GM21619 (cell line): Measurements from ENCODE around the gene TXN.

Source experiments
- ATAC-seq: cut with Tn5 transposase; IDR thresholded peaks from one replicate; pipeline ENCODE4 v1.9.1; 2021; ENCODE audit not compliant: unreplicated experiment

TXN gene

DNA sequence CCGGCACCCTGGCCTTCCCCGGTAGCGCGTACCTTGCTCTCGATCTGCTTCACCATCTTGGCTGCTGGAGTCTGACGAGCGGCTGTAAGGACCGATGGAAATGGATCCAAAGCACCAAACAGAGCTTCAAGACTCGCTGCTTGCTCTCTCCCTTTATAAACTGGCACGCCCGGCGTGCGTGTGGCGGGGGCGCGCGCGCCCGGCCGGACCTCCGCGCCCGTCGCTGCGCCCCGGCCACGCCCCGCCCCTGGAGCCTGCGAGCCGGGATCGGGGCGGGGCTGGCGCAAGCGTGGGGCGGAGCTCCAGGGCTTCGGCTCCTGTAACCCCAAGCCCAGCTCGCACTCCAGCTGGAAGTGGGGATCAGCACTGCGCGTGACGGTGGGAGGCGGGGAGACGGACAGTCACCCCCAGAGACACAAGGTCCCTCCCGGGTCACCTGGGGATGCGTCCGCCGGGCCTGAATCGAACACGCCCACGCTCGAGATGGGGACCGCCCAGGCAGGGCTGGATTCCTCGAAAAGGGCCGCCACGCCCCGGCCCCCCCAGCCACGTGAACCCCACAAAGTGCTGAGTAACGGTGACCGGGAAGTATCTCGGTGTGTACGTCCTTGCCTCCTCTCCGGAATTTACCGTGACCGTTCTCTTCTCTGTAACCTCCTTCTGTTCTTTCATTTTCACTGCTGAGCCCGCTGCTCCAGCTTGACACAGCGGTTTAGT lies at the start of gene TXN:
Gene TXN (minus strand): TSS at position 128 of the 717 bp plus-strand sequence. CDS start 72 bp downstream, at position 56.
- peak; percentile 64 for ATAC-seq

DNA sequence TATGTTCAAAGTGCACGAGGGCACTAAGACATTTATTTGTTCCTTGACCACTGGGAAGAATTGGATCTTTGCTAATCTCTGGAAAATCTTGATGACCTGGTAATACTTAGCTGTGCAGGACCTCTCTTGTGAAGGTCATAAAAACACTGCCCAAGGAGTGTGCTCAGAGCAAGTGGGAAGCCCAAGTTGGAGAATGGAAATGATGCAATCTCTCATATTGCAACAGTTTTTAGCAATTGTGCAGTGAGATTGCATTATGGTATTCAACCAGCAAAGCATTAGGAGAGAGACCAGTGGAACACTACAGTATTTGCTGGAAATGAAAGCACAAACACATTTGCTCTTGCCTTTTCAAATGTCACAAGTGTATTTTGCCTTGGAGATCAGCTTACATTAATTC lies 46.8 kb upstream of the TXN start:
- ATAC-seq = no peak

DNA sequence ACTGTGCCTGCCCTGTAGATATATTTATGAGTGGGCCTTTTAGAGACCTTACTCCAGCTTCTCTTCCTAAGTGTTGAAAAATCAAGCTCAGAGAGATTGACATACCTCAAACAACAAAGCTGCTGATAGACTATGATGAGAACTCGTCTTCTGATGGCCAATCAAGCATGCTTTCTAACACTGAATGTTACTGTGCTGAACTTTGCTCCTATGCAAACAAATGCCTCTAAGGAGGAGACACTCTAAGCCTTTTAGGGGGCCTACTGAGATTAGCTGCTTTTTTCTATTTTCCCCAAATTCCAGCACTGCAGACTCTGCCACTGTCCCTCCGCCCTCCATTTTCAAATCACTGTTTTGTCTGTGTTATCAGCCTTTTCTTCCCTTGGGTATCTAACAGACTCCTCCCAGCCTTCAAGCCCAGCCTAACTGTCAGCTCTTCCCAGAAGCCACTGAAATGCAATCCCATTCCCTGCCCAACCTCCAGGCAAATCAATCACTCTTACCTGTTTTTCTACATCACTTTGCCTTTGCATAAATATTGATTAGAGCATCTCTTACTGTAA lies 41.8 kb upstream of the TXN start:
- no peak for ATAC-seq

DNA sequence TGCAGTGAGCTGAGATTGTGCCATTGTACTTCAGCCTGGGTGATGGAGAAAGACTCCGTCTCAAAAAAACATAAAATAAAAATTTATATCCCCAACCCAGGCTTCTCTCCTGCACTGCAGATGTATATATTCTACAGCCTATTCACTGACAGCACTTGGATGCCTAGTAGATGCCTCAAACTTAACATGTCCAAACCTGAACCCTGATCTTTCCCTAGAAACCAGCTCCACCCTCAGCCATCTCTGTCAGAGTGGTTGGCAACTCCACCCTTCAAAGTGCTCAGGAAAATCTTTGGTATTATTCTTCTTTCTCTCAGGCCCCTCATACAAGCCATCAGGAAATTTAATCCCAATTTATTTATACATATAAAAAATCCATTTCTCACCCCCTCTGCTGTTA lies 36.9 kb upstream of the TXN start:
- ATAC-seq = no peak

DNA sequence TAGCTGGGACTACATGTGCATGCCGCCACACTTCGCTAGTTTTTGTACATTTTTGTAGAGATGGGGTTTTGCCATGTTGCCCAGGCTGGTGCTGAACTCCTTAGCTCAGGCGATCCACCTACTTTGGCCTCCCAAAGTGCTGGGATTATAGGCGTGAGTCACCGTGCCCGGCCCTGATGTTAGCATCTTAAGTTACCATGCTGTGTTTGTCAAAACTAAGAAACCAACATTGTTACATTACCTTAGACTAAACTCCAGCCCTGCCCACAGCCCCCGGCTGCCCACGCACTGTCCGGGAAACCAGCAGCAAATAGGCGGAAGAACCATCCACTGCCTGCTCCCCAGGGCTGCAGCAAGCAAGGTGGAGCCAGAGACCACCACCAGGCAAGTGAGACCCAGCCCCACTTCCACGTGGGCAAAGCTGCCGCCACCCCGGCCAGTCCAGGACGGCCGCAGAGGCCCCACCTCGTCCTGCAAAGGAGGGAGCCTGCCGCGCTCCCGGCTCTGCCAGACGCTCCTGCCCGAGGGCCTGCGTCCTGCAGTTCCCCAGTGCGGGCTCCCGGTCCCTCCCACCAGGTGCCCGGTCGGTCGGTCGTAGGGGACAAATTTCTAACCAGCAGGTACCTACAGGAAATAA lies 35.7 kb upstream of the TXN start:
- no peak for ATAC-seq

DNA sequence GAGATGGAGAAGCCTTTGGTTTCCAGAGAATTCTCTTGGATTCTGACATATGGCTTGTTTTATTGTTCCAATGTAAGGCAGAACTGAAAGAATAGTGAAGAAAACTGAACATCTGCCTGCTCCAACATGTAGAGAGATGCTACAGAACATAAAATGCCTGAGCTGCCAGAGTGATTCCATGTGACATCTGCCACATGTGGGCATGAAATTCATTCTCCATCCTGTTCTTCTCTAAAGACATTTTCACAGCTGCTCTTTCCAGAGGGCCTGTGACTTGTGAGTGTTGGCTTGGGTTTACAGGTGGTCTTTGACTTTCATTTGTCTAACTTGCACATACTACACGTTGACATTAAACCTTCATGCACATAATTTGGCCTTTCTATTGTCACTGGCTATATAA lies 33.7 kb upstream of the TXN start:
- no peak for ATAC-seq

DNA sequence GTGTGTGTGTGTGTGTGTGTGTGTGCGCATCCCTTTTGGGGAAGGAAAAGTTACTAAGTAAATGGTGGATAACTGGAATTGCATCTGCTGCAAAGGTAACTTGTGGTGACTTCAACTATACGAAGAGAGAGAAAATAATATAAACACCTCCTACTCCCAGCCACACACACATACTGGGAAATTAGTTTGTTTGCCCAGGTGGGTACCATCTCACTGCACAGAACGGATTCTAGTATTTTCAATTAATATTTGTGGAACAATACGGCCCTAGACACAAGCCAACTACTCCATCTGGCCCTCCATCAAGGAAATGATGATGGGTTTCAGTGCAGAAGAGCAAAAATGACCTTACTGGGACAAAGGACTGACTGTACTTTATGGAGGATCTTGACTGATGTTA lies 32.2 kb upstream of the TXN start:
- ATAC-seq = no peak

DNA sequence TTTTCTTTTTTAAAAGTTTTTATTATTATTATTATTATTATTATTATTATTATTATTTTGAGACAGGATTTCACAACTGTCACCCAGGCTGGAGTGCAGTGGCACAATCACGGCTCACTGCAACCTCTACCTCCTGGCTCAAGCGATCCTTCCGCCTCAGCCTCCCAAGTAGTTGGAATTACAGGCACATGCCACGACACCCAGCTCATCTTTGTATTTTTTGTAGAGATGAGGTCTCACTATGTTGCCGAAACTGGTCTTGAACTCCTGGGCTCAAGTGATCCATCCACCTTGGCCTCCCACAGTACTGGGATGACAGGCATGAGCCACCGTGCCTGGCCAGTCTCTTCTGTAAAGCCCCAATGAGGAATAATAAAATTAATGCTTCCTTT lies 31.0 kb upstream of the TXN start:
- no peak for ATAC-seq

DNA sequence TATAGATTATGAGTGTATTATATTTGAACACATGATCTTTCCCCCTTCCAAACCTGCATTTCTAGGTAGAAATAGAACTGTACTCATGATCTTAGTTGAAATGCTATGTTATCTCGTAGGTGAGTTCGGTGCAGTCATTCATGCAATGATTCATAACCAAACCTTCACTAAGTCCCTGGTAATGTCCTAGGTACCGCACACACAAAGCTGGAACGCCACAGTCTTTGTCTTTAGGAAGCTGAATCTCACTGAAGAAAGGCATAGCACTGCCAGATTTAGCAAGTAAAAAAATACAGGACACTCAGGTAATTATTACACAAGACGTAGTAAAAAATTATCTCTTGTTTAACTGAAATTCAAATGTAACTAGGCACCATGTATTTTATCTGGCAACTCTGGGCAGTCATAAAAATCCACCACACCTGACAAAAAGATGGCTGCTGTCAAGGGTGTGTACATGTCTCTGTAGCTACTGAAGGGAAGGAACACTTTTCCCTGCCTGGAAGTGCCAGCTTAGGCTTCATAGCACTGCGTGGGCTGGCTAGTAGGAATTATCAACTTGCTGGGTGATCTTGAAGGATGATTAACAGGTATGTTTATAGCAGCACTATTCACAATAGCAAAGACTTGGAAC lies 28.0 kb upstream of the TXN start:
- peak; percentile 36 for ATAC-seq

DNA sequence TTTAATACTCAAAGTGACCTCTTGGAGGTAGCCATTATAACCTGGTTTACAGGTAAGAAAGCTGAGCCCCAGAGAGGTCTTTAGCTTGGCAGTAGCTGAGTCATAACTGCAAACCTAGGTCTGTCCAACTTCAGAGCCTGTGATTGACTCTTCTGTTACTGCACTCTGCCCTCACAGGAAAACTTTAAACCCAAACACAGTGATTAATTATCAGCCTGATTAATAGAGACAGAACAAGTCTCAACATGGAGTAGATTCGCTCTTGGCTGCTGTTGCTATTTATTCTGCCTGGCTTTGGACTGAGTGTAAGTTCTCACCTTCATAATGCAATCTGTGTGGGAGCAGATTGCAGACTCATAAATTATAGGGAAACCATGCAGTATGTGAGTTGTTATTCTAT lies 27.4 kb upstream of the TXN start:
- ATAC-seq = peak; percentile 67

DNA sequence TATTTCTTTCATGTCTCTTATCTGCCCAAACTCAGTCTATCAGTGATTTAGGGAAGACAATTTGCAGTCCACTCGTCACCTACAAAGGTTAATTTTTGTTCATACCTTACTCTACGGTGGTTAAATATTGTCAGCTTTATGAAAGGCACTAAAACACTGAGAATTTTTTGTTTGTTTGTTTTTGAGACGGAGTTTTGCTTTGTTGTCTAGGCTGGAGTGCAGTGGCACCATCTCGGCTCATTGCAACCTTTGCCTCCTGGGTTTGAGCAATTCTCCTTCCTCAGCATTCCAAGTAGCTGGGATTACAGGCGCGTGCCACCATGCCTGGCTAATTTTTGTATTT lies 26.4 kb upstream of the TXN start:
- ATAC-seq = no peak

DNA sequence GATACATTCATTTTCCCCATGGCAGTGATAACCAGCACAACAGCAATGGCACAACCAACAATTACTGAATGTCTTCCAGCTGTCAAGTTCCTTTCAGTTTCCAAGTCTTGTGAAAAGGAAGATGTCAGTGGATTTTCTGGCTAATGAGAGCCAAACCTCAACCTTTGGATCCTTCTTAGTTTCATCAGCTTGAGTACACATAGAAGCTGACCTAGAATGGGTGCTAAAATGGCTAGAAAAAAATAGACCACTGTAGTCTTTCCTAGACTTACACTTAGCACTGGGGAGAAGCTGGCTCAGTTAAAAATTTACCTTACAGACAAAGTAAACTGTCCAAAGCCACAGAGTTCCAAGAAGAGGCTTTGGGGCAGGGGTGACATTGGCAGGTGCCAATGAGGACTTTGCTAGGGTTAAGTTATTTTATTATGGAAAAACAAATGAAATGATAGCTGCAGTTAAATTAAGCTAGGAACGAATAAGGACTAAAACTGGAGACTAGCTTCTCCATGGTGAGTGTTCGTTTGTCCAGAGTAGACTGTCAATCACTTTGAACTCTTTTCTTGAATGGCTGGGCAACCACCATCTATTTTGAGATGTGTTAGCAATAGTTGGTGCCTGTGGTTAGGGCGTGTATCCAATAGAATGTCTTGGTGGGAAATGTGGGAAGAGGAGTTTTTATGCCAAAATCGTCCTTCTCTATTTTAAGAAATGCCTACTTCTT lies 25.9 kb upstream of the TXN start:
- no peak for ATAC-seq

DNA sequence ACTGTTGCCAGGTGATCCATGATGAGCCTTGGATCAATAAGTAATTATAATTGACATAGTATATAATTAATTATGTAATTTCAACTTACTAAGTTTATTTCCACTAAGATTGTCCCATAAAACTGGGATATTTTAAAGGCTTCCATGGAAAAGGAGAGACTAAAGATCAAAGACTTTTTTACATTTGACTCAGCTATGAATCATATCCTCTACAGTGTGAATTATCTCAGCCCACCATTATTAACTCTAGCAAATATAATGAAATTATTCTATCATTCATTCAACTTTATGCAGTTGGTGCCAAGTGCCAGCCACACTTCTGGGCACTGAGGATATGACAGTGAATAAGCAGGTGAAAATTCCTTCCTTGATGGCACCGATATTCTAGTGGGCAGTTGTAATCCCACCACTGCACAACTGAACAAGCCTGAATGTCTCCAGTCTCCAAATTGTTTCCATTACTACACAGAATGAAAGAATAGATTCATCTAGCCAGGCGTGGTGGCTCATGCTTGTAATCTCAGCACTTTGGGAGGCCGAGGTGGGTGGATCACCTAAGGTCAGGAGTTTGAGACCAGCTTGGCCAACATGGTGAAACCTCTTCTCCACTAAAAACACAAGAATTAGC lies 21.9 kb upstream of the TXN start:
- no peak for ATAC-seq

DNA sequence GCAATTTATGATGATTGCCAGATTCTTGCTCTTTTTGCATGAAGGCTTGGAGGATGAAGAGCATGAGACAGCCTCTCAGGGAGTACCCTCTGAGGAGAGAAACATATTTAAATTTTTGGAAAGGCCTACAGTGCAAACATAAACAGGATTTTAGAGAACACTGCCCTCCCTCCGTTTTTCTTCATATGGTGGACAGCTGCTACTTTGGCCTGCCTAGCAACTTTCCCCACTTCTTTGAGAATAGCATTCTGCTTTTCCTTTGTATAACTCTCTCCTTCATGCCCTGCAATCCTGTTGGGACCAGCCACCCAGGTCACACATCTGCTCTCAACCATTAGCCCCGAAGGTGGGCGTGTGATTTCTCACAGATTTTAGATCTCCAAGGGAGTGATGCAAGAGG lies 20.5 kb upstream of the TXN start:
- no peak for ATAC-seq

DNA sequence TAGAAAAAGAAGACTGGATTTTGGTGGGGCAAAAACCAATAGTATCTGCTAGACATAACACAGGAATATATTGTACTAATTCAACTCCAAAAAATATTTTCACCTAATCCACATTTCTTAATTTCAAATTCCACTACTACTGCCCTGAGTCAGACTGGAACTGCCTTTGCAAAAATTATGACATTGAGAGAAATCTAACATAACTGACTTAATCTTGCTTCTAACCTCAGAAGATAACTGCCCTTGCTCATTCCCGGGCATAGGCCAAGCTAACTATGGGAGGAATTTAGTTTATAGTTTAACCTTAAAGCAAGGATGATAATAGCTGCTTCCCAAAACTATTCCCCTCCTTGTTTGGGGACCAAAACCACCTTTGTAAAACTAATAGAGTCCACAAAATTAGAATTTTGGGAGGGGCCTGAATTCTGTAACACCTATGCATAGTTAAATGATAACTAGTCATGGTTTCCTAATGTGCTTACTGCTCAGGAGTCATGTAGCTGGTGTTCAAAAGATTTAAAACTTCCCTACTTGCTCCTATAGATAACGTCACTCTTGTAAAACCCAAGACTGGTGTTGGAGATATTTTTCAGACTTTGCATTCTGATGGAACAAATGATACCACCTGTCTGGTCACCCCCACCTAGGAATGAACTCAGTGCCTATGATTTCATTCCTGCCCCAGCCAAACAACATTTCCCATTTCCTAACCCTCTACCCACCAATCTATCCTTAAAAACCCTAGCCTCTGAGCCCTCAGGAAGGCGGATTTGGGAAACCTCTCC lies 14.1 kb upstream of the TXN start:
- no peak for ATAC-seq

DNA sequence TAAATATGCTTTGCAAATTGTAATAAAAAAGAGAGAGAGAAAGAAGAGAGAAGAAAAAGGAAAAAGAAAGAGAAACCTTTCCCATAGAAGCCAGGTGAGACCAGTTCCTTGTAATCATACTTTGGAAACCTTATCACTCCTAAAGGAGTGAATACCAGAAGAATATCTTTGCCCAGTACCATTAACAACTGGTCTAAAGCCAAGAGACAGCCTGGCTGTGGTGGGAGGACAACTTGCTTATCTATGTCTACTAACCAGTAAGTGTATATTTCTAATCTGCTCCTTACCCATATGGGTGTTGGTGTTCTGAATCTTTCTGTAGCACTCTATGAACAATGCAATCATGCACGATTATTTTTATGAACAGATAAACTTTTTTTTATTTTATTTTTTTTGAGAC lies 10.5 kb upstream of the TXN start:
- no peak for ATAC-seq

DNA sequence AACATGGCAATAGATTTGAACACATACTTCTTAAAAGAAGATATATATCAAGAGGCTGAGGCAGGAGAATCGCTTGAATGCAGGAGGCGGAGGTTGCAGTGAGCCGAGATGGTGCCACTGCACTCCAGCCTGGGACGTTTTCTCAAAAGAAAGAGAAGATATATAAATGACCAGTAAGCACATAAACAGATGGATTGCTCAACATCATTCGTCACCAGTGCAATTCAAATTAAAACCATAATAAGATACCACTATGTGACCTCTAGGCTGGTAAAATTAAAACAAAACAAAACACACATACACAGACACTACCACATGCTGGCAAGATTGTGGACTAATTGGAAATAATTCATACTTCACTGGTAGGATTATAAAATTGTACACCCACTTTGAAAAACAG lies 5.3 kb upstream of the TXN start:
- ATAC-seq = no peak

DNA sequence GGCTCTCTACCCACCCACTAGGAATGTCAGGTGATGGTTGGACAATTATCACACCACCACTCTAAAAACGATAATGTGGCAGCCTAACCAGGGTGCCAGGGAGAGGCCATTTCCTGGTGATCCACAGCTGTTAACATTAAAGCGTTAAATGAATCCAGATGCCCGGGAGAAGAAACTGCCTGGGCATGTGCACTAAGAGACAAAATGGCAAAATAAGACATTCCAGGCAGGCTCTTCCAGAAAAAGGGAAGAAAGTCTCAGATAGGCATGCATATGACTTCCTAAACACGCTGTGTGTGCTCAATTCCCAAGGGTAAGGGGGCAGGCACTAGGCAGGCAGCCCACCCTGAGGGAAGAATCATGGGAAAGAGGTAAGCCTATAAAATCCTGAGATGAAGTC lies 4.6 kb upstream of the TXN start:
- ATAC-seq = no peak

DNA sequence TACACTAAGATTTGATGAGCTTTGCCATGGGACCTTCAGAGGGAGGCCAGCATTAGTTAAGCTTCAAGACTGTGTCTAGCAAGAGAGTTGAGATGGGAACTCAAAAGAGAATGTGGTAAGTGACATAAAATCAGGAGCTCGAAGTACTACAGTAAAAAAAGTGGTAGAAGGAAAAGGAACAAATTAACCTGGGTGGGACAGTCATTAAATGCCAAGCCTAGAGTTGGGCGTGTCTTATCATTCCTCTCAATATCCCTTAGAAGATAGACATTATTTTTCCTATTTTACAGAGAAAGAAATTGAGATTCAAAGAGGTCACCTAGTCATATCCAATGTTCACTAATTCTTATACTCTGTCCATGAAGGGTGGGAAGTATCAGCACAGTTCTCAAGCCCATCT lies 3.3 kb upstream of the TXN start:
- ATAC-seq = no peak

DNA sequence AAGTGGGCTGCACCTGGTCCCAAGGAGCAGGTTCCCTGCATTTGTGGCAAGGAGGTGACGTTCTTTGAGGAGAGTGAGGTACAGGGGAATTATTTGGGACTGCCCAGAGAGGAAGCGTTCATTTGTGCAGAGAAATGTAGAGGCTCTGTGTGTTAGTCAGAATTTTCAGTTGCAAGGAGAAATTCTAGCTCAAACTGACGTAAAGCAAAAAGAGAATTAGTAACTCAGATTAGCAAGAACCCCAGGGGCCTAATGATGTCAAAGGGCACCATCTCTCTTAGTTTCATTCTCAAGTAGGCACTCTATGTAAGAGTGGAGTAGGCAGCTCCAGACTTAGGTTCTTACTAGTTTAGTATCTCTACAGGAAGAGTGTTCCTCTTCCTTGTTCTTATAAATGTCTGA lies 2.4 kb upstream of the TXN start:
- no peak for ATAC-seq
